Astrocyte (in vitro differentiated cells and primary cell): ENCODE measurements around the gene C2. TPM values are rescaled to one million over a fixed set of nuclear protein-coding genes. Genes with fewer than 3 reads are reported as not detected.
"Not testable (repeated sequence)": the region's sequence is repeated elsewhere in the genome, so short reads cannot be mapped to it uniquely, and the experiment has no call there.

Source experiments
- DNase-seq: peaks from one replicate; pipeline ENCODE4 v3.0.0-alpha.2; 2010; ENCODE audit warnings: low read depth
- FAIRE-seq: peaks from 2 replicates; lab custom pipeline; 2011; peaks lifted over from hg19 to GRCh38; lab: Jason Lieb, UNC
- H2AFZ ChIP-seq: 2 replicates; pipeline ENCODE4 v1.6.0; 2012; ENCODE audit warnings: low read depth, low read length, inconsistent platforms
- H3K27ac ChIP-seq: 2 replicates; pipeline ENCODE4 v1.5.1; 2011; ENCODE audit warnings: low read depth, low read length, inconsistent platforms
- H3K27me3 ChIP-seq: 2 replicates; pipeline ENCODE4 v1.6.0; 2011; ENCODE audit warnings: low read length, inconsistent platforms; ENCODE audit not compliant: insufficient read depth
- H3K36me3 ChIP-seq: 2 replicates; pipeline ENCODE4 v1.5.1; 2011; ENCODE audit warnings: low read length, inconsistent platforms; ENCODE audit not compliant: insufficient read depth
- H3K4me1 ChIP-seq: 2 replicates; pipeline ENCODE4 v1.5.1; 2011; ENCODE audit warnings: low read length, inconsistent platforms; ENCODE audit not compliant: insufficient read depth
- H3K4me2 ChIP-seq: 2 replicates; pipeline ENCODE4 v1.6.0; 2012; ENCODE audit warnings: low read length, inconsistent platforms
- H3K4me3 ChIP-seq: 2 replicates; pipeline ENCODE4 v1.5.1; 2011; ENCODE audit warnings: low read depth, mild to moderate bottlenecking, low read length, inconsistent platforms; ENCODE audit not compliant: insufficient read depth
- H3K79me2 ChIP-seq: 2 replicates; pipeline ENCODE4 v1.6.0; 2012; ENCODE audit warnings: mild to moderate bottlenecking, low read length, inconsistent platforms; ENCODE audit not compliant: insufficient read depth
- H3K9ac ChIP-seq: 2 replicates; pipeline ENCODE4 v1.6.0; 2012; ENCODE audit warnings: mild to moderate bottlenecking, low read length, inconsistent platforms
- H3K9me3 ChIP-seq: 2 replicates; pipeline ENCODE4 v1.5.1; 2012; ENCODE audit warnings: low read depth, mild to moderate bottlenecking, low read length, inconsistent platforms; ENCODE audit not compliant: insufficient read depth
- H4K20me1 ChIP-seq: 2 replicates; pipeline ENCODE4 v1.6.0; 2012; ENCODE audit warnings: low read length, inconsistent platforms; ENCODE audit not compliant: insufficient read depth
- H3K27ac Mint-ChIP-seq: one replicate; pipeline ENCODE4 v1.8.0; 2021; ENCODE audit warnings: mild to moderate bottlenecking, mixed read lengths; ENCODE audit not compliant: unreplicated experiment
- H3K27me3 Mint-ChIP-seq: one replicate; pipeline ENCODE4 v1.8.0; 2021; ENCODE audit warnings: low read depth, mixed read lengths; ENCODE audit not compliant: unreplicated experiment
- H3K36me3 Mint-ChIP-seq: one replicate; pipeline ENCODE4 v1.8.0; 2021; ENCODE audit warnings: low read depth, mixed read lengths; ENCODE audit not compliant: unreplicated experiment
- H3K4me1 Mint-ChIP-seq: one replicate; pipeline ENCODE4 v1.8.0; 2021; ENCODE audit warnings: low read depth, mixed read lengths; ENCODE audit not compliant: unreplicated experiment
- H3K4me3 Mint-ChIP-seq: one replicate; pipeline ENCODE4 v1.8.0; 2021; ENCODE audit warnings: mild to moderate bottlenecking, moderate library complexity, mixed read lengths; ENCODE audit not compliant: unreplicated experiment
- H3K9me3 Mint-ChIP-seq: one replicate; pipeline ENCODE4 v1.8.0; 2021; ENCODE audit warnings: mild to moderate bottlenecking, mixed read lengths; ENCODE audit not compliant: unreplicated experiment
- EZH2 ChIP-seq: IDR thresholded peaks from 2 replicates; pipeline ENCODE4 v1.6.1; 2012; ENCODE audit warnings: mild to moderate bottlenecking, low read length, inconsistent platforms; ENCODE audit not compliant: insufficient read depth
- total RNA-seq: library from RNA; stranded (reverse); gene quantifications from 2 replicates; pipeline ENCODE4 v1.2.1, GENCODE V29; 2021
- TF ChIP-seq, protein P1 (sequence below): IDR thresholded peaks from 2 replicates; pipeline ENCODE4 v1.5.1; 2011; ENCODE audit warnings: low read depth, mild to moderate bottlenecking, inconsistent platforms, low read length, moderate library complexity; ENCODE audit not compliant: insufficient read depth

Gene C2
- total RNA-seq, 1 donor from 2014 or later, result 0.20 TPM

- no peak for FAIRE-seq
Measured at GRCh38 chr6:31906122-31906521, 21.4 kb upstream of the C2 start.

GRCh38 chr6:31906727-31907126 is 20.8 kb upstream of the C2 start:
- not testable (repeated sequence) for H3K27ac ChIP-seq, H3K36me3 Mint-ChIP-seq, H3K9ac ChIP-seq, H3K4me1 ChIP-seq, FAIRE-seq, H3K79me2 ChIP-seq, H3K27me3 Mint-ChIP-seq, H3K27ac Mint-ChIP-seq, H3K9me3 ChIP-seq, H3K4me2 ChIP-seq, H3K36me3 ChIP-seq, H3K4me1 Mint-ChIP-seq, DNase-seq, H3K4me3 ChIP-seq, H3K27me3 ChIP-seq, H3K9me3 Mint-ChIP-seq, H3K4me3 Mint-ChIP-seq, H2AFZ ChIP-seq, H4K20me1 ChIP-seq

More at GRCh38 chr6:31906122-31906521, 21.4 kb upstream of the C2 start:
- Histone ChIP-seq H3K4me3 (no peak overlapping the region), H3K27me3 (no peaks in the 10 kb centered on the region), H2AFZ (peak overlapping the region; percentile 42), H3K36me3 (no peaks in the 10 kb centered on the region), H3K79me2 (no peaks in the 10 kb centered on the region), H4K20me1 (no peaks in the 10 kb centered on the region), H3K4me2 (no peak overlapping the region), H3K9me3 (no peaks in the 10 kb centered on the region), H3K9ac (no peak overlapping the region), H3K4me1 (peaks cover 7% of the 10 kb centered on the region), H3K27ac (no peak overlapping the region)
- TF ChIP-seq EZH2, result no peak
- TF ChIP-seq, protein P1, sequence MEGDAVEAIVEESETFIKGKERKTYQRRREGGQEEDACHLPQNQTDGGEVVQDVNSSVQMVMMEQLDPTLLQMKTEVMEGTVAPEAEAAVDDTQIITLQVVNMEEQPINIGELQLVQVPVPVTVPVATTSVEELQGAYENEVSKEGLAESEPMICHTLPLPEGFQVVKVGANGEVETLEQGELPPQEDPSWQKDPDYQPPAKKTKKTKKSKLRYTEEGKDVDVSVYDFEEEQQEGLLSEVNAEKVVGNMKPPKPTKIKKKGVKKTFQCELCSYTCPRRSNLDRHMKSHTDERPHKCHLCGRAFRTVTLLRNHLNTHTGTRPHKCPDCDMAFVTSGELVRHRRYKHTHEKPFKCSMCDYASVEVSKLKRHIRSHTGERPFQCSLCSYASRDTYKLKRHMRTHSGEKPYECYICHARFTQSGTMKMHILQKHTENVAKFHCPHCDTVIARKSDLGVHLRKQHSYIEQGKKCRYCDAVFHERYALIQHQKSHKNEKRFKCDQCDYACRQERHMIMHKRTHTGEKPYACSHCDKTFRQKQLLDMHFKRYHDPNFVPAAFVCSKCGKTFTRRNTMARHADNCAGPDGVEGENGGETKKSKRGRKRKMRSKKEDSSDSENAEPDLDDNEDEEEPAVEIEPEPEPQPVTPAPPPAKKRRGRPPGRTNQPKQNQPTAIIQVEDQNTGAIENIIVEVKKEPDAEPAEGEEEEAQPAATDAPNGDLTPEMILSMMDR, result no peak
- no peaks in the 10 kb centered on the region for H3K36me3 Mint-ChIP-seq
- H3K4me1 Mint-ChIP-seq, result peaks cover 2% of the 10 kb centered on the region
- DNase-seq, result no peak
- no peak overlapping the region for H3K4me3 Mint-ChIP-seq
- H3K27me3 Mint-ChIP-seq, result peaks cover 9% of the 10 kb centered on the region
- H3K27ac Mint-ChIP-seq, result no peak overlapping the region
- H3K9me3 Mint-ChIP-seq, result no peaks in the 10 kb centered on the region

DNA sequence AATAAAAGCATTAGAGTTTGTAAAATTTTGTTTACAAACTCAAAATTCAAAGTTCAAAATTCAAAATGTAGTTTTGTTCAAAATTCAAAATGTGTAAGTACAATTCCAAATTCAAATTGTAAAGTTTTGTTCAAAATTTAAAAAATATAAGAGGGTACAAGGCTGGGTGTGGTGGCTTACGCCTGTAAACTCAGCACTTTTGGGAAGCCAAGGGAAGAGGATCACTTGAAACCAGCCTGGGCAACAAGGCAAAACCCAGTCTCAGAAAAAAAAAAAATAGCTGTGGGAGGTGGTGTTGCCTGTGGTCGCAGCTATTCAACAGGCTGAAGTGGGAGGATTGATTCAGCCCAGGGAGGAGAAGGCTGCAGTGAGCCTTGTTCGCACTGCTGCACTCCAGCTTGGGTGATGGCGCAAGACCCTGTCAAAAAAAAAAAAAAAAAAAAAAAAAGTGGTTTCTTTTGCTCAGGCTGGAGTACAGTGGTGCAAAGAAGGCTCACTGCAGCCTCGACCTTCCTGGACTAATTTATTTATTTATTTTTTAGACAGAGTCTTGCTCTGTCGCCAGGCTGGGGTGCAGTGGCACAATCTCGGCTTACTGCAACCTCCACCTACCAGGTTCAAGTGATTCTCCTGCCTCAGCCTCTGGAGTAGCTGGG is 20.2 kb upstream of the C2 start:
- FAIRE-seq (no peak), DNase-seq (peak; percentile 78)
- H3K4me1 ChIP-seq, result peaks cover 6% of the 10 kb centered on the region
- Mint-ChIP-seq H3K27ac (no peak overlapping the region), H3K9me3 (no peaks in the 10 kb centered on the region), H3K4me1 (peaks cover 3% of the 10 kb centered on the region), H3K4me3 (no peak overlapping the region), H3K36me3 (no peaks in the 10 kb centered on the region), H3K27me3 (peaks cover 9% of the 10 kb centered on the region)
- no peaks in the 10 kb centered on the region for H3K36me3 ChIP-seq
- no peak overlapping the region for H2AFZ ChIP-seq
- no peak overlapping the region for H3K4me2 ChIP-seq
- no peaks in the 10 kb centered on the region for H4K20me1 ChIP-seq
- TF ChIP-seq, protein P1, result no peak
- no peak for TF ChIP-seq EZH2
- no peaks in the 10 kb centered on the region for H3K79me2 ChIP-seq
- H3K9ac ChIP-seq, result no peak overlapping the region
- no peaks in the 10 kb centered on the region for H3K9me3 ChIP-seq
- H3K27ac ChIP-seq, result no peak overlapping the region
- H3K4me3 ChIP-seq, result no peak overlapping the region
- H3K27me3 ChIP-seq, result no peaks in the 10 kb centered on the region

DNA sequence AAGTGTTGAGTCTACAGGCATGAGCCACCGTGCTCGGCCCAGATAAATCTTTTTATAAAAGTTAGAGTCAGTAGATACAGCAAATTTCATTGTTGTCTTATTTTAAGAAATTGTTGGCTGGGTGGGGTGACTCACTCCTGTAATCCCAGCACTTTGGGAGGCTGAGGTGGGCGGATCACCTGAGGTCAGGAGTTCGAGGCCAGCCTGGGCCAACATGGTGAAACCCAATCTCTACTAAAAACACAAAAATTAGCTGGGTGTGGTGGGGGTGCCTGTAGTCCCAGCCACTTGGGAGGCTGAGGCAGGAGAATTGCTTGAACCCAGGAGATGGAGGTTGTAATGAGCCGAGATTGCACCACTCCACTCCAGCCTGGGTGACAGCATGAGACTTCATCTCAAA is 19.3 kb upstream of the C2 start:
- not testable (repeated sequence) for H3K4me1 ChIP-seq, H3K4me2 ChIP-seq, H3K9ac ChIP-seq, DNase-seq, H3K27ac ChIP-seq, H3K27me3 Mint-ChIP-seq, H3K36me3 ChIP-seq, H3K9me3 ChIP-seq, FAIRE-seq, H3K27ac Mint-ChIP-seq, H3K4me3 Mint-ChIP-seq, H3K79me2 ChIP-seq, H3K4me1 Mint-ChIP-seq, H3K36me3 Mint-ChIP-seq, H3K27me3 ChIP-seq, H3K9me3 Mint-ChIP-seq, H3K4me3 ChIP-seq, H2AFZ ChIP-seq, H4K20me1 ChIP-seq
